Neural cell (in vitro differentiated cells): ENCODE data around the gene IGF2BP3. TPM values are rescaled to one million over a fixed set of nuclear protein-coding genes. Genes with fewer than 3 reads are reported as not detected.
"Not testable (repeated sequence)": the region's sequence is repeated elsewhere in the genome, so short reads cannot be mapped to it uniquely, and the experiment has no call there.

ENCODE experiments used
- H2AFZ ChIP-seq: fragments of 200-600, 300-800 bp; sonication (generic), shearing (Covaris generic); 2 replicates; pipeline ENCODE4 v1.6.0; 2014; ENCODE audit warnings: low read depth, mild to moderate bottlenecking, antibody characterized with exemption, low read length, moderate library complexity
- H3F3A ChIP-seq: fragments of 200-600 bp; shearing (Covaris generic); 2 replicates; pipeline ENCODE4 v1.6.1; 2016; ENCODE audit warnings: mild to moderate bottlenecking, moderate library complexity, mixed read lengths, antibody characterized with exemption, low read length; ENCODE audit not compliant: insufficient read depth, poor library complexity, severe bottlenecking
- H3K27ac ChIP-seq: fragments of 200-600, 300-800 bp; sonication (generic), shearing (Covaris generic); 2 replicates; pipeline ENCODE4 v1.5.1; 2014; ENCODE audit warnings: mild to moderate bottlenecking, low read length, moderate library complexity
- H3K27me3 ChIP-seq: fragments of 300-800, 200-600 bp; sonication (generic), shearing (Covaris generic); 2 replicates; pipeline ENCODE4 v1.6.0; 2014; ENCODE audit warnings: mild to moderate bottlenecking, low read depth, low read length, moderate library complexity; ENCODE audit not compliant: insufficient read depth
- H3K36me3 ChIP-seq: fragments of 300-800, 200-600 bp; sonication (generic), shearing (Covaris generic); 2 replicates; pipeline ENCODE4 v1.5.1; 2014; ENCODE audit warnings: mild to moderate bottlenecking, antibody characterized with exemption, low read length, moderate library complexity; ENCODE audit not compliant: insufficient read depth
- H3K4me2 ChIP-seq: fragments of 300-800, 200-600 bp; sonication (generic), shearing (Covaris generic); 2 replicates; pipeline ENCODE4 v1.6.0; 2014; ENCODE audit warnings: mild to moderate bottlenecking, low read length
- H3K4me3 ChIP-seq: fragments of 300-800, 200-600 bp; sonication (generic), shearing (Covaris generic); 2 replicates; pipeline ENCODE4 v1.5.1; 2014; ENCODE audit warnings: mild to moderate bottlenecking, low read length, moderate library complexity
- H3K79me2 ChIP-seq: fragments of 200-600 bp; shearing (Covaris generic); replicated peaks from 2 replicates; pipeline ENCODE4 v1.6.0; 2014; ENCODE audit warnings: mild to moderate bottlenecking, low read length, moderate library complexity; ENCODE audit not compliant: insufficient read depth
- H3K9ac ChIP-seq: fragments of 300-800, 200-600 bp; sonication (generic), shearing (Covaris generic); 2 replicates; pipeline ENCODE4 v1.6.1; 2016; ENCODE audit warnings: mild to moderate bottlenecking, low read length, mixed read lengths
- H3K9me2 ChIP-seq: fragments of 200-600 bp; shearing (Covaris generic); 2 replicates; pipeline ENCODE4 v1.6.1; 2016; ENCODE audit warnings: mild to moderate bottlenecking, low read length, mixed read lengths; ENCODE audit not compliant: insufficient read depth
- H3K9me3 ChIP-seq: fragments of 200-600, 300-800 bp; sonication (generic), shearing (Covaris generic); 2 replicates; pipeline ENCODE4 v1.6.1; 2016; ENCODE audit warnings: mild to moderate bottlenecking, mixed run types, low read length, moderate library complexity, mixed read lengths
- H4K20me1 ChIP-seq: fragments of 200-600 bp; shearing (Covaris generic); 2 replicates; pipeline ENCODE4 v1.6.1; 2016; ENCODE audit warnings: mild to moderate bottlenecking, mixed run types; ENCODE audit not compliant: insufficient read depth
- EP300 ChIP-seq: fragments of 450-650 bp; conservative IDR thresholded peaks from 2 replicates; pipeline ENCODE4 v1.6.1; 2014; ENCODE audit warnings: antibody characterized with exemption, mild to moderate bottlenecking, moderate library complexity; ENCODE audit not compliant: poor library complexity, severe bottlenecking
- EZH2 ChIP-seq: fragments of 200-600, 300-800 bp; shearing (Covaris generic), sonication (generic); IDR thresholded peaks from 2 replicates; pipeline ENCODE4 v1.6.1; 2014; ENCODE audit warnings: antibody characterized with exemption, low read length, borderline replicate concordance, mild to moderate bottlenecking; ENCODE audit not compliant: insufficient read depth, poor library complexity, severe bottlenecking
- MXI1 ChIP-seq: fragments of 450-650 bp; conservative IDR thresholded peaks from 2 replicates; pipeline ENCODE4 v1.6.1; 2014; ENCODE audit warnings: antibody characterized with exemption, mild to moderate bottlenecking; ENCODE audit not compliant: poor library complexity, severe bottlenecking
- POLR2AphosphoS5 ChIP-seq: IDR thresholded peaks from 2 replicates; pipeline ENCODE4 v1.6.1; 2012
- RAD21 ChIP-seq: fragments of 450-650 bp; conservative IDR thresholded peaks from 2 replicates; pipeline ENCODE4 v1.6.1; 2014; ENCODE audit warnings: antibody characterized with exemption, mild to moderate bottlenecking, moderate library complexity
- SMC3 ChIP-seq: fragments of 450-650 bp; conservative IDR thresholded peaks from 2 replicates; pipeline ENCODE4 v1.6.1; 2014; ENCODE audit warnings: antibody characterized with exemption, mild to moderate bottlenecking, moderate library complexity; ENCODE audit not compliant: poor library complexity
- TAF1 ChIP-seq: IDR thresholded peaks from 2 replicates; pipeline ENCODE4 v1.6.1; 2012; ENCODE audit warnings: low read depth
- polyA plus RNA-seq: library from polyadenylated mRNA; depleted of rRNA; stranded (reverse); fragments of >200 nt; gene quantifications from 2 replicates; pipeline ENCODE4 v1.2.3, GENCODE V29; 2014
- TF ChIP-seq, protein P1 (sequence below): fragments of 450-650 bp; IDR thresholded peaks from 2 replicates; pipeline ENCODE4 v1.5.1; 2014; ENCODE audit warnings: antibody characterized with exemption, mild to moderate bottlenecking, moderate library complexity; ENCODE audit not compliant: poor library complexity, severe bottlenecking
- TF ChIP-seq, protein P2 (sequence below): IDR thresholded peaks from 2 replicates; pipeline ENCODE4 v1.6.1; 2012; ENCODE audit warnings: borderline replicate concordance

The IGF2BP3 gene
- polyA plus RNA-seq, 1 donor from 2014 or later = 29.6 TPM

DNA sequence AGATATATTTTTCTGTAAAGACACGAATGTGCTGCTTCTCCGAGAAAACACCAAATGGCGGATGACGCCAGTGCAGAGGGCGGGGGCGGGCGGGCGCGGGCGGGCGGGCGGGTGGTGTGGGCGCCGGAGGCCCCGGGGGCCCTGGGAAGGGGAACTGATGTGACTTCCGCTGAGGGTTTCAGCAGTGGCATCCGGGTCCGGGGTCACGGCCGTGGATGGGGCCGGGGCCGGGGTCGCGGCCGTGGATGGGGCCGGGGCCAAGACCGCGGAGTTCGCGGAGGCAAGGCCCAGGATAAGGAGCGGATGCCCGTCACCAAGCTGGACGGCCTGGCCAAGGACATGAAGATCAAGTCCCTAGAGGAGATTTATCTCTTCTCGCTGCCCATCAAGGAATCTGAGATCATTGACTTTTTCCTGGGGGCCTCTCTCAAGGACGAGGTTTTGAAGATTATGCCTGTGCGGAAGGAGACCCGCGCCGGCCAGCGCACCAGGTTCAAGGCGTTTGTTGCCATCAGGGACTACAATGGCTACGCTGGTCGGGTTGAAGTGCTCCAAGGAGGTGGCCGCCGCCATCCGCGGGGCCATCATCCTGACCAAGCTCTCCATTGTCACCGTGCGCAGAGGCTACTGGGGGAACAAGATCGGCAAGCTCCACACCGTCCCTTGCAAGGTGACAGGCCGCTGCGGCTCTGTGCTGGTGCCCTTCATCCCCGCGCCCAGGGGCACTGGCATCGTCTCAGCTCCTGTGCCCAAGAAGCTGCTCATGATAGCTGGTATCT lies 20.3 kb upstream of the IGF2BP3 start:
- Histone ChIP-seq H2AFZ (no peak overlapping the region), H3K9me2 (no peaks in the 10 kb centered on the region), H3K9ac (peak overlapping the region; percentile 44), H3K79me2 (no peaks in the 10 kb centered on the region), H3F3A (no peaks in the 10 kb centered on the region), H3K4me2 (no peak overlapping the region), H3K36me3 (no peaks in the 10 kb centered on the region), H3K27ac (peak overlapping the region; percentile 42), H3K9me3 (no peaks in the 10 kb centered on the region), H3K4me3 (peak overlapping the region; percentile 55), H4K20me1 (no peaks in the 10 kb centered on the region), H3K27me3 (no peaks in the 10 kb centered on the region)
- TF ChIP-seq RAD21 (no peak), EP300 (no peak), EZH2 (no peak), POLR2AphosphoS5 (no peak), MXI1 (no peak), TAF1 (no peak), SMC3 (no peak)
- TF ChIP-seq, protein P1, sequence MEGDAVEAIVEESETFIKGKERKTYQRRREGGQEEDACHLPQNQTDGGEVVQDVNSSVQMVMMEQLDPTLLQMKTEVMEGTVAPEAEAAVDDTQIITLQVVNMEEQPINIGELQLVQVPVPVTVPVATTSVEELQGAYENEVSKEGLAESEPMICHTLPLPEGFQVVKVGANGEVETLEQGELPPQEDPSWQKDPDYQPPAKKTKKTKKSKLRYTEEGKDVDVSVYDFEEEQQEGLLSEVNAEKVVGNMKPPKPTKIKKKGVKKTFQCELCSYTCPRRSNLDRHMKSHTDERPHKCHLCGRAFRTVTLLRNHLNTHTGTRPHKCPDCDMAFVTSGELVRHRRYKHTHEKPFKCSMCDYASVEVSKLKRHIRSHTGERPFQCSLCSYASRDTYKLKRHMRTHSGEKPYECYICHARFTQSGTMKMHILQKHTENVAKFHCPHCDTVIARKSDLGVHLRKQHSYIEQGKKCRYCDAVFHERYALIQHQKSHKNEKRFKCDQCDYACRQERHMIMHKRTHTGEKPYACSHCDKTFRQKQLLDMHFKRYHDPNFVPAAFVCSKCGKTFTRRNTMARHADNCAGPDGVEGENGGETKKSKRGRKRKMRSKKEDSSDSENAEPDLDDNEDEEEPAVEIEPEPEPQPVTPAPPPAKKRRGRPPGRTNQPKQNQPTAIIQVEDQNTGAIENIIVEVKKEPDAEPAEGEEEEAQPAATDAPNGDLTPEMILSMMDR = no peak
- TF ChIP-seq, protein P2, sequence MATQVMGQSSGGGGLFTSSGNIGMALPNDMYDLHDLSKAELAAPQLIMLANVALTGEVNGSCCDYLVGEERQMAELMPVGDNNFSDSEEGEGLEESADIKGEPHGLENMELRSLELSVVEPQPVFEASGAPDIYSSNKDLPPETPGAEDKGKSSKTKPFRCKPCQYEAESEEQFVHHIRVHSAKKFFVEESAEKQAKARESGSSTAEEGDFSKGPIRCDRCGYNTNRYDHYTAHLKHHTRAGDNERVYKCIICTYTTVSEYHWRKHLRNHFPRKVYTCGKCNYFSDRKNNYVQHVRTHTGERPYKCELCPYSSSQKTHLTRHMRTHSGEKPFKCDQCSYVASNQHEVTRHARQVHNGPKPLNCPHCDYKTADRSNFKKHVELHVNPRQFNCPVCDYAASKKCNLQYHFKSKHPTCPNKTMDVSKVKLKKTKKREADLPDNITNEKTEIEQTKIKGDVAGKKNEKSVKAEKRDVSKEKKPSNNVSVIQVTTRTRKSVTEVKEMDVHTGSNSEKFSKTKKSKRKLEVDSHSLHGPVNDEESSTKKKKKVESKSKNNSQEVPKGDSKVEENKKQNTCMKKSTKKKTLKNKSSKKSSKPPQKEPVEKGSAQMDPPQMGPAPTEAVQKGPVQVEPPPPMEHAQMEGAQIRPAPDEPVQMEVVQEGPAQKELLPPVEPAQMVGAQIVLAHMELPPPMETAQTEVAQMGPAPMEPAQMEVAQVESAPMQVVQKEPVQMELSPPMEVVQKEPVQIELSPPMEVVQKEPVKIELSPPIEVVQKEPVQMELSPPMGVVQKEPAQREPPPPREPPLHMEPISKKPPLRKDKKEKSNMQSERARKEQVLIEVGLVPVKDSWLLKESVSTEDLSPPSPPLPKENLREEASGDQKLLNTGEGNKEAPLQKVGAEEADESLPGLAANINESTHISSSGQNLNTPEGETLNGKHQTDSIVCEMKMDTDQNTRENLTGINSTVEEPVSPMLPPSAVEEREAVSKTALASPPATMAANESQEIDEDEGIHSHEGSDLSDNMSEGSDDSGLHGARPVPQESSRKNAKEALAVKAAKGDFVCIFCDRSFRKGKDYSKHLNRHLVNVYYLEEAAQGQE = no peak

- H3K4me2 ChIP-seq, H3K4me3 ChIP-seq, H3F3A ChIP-seq, H4K20me1 ChIP-seq, H3K79me2 ChIP-seq, H3K27ac ChIP-seq, H3K9ac ChIP-seq, H3K36me3 ChIP-seq, H3K9me2 ChIP-seq, H3K27me3 ChIP-seq, H3K9me3 ChIP-seq, H2AFZ ChIP-seq: not testable (repeated sequence)
Measured at GRCh38 chr7:23488714-23489113, 18.4 kb upstream of the IGF2BP3 start.

- Histone ChIP-seq H3K9me3 (no peaks in the 10 kb centered on the region), H2AFZ (no peak overlapping the region), H3K4me3 (no peak overlapping the region), H3K36me3 (no peaks in the 10 kb centered on the region), H3K9me2 (no peaks in the 10 kb centered on the region), H3K79me2 (no peaks in the 10 kb centered on the region), H3K27ac (no peak overlapping the region), H3K4me2 (no peak overlapping the region), H4K20me1 (no peaks in the 10 kb centered on the region), H3K27me3 (no peaks in the 10 kb centered on the region), H3K9ac (no peak overlapping the region), H3F3A (no peaks in the 10 kb centered on the region)
- TF ChIP-seq MXI1 = no peak
- no peak for TF ChIP-seq POLR2AphosphoS5
- TF ChIP-seq RAD21 = no peak
- TF ChIP-seq SMC3 = no peak
- TF ChIP-seq, protein P2 = no peak
- TF ChIP-seq EP300 = no peak
- TF ChIP-seq, protein P1 = no peak
- TF ChIP-seq EZH2 = no peak
- no peak for TF ChIP-seq TAF1
Measured at GRCh38 chr7:23487670-23488069, 17.4 kb upstream of the IGF2BP3 start.
